H1 (cell line): ENCODE results near the gene CRTAC1. TPM values are rescaled to one million over a fixed set of nuclear protein-coding genes. Genes with fewer than 3 reads are reported as not detected.

Experiments used
- CTCF ChIA-PET: fragments of 300-600 bp; sonication (Branson Sonifier 250); formaldehyde crosslinking; loops from one replicate; lab custom pipeline; 2021; ENCODE audit not compliant: partially characterized antibody; lab: Charles Lee
- POLR2A ChIA-PET: fragments of 300-600 bp; sonication (Branson Sonifier 250); formaldehyde crosslinking; loops from one replicate; lab custom pipeline; 2021; ENCODE audit warnings: inconsistent platforms; ENCODE audit not compliant: partially characterized antibody; lab: Charles Lee
- DNase-seq, 2 experiments: peaks; one replicate each; pipeline versions ENCODE4 v3.0.0 to v3.0.0-alpha.2; 2010 to 2022; ENCODE audit warnings: low spot score in 2 of 2, low read depth in 1 of 2, mixed read lengths in 1 of 2
- FAIRE-seq: peaks from 2 replicates; lab custom pipeline; 2011; peaks lifted over from hg19 to GRCh38; lab: Jason Lieb, UNC
- H2AFZ ChIP-seq: 2 replicates; pipeline ENCODE4 v1.8.1; 2012; ENCODE audit warnings: low read length, inconsistent platforms
- H2AK5ac ChIP-seq: 2 replicates; pipeline ENCODE4 v1.6.1; 2013; ENCODE audit warnings: low read depth, low read length
- H2BK120ac ChIP-seq: replicated peaks from 2 replicates; pipeline ENCODE3; 2013; ENCODE audit warnings: low read depth, low read length, inconsistent platforms
- H2BK12ac ChIP-seq: 2 replicates; pipeline ENCODE4 v1.6.1; 2013; ENCODE audit warnings: low read depth, low read length
- H2BK15ac ChIP-seq: 2 replicates; pipeline ENCODE4 v1.6.1; 2013; ENCODE audit warnings: low read length
- H2BK20ac ChIP-seq: 2 replicates; pipeline ENCODE4 v1.6.1; 2013; ENCODE audit warnings: low read length
- H2BK5ac ChIP-seq: 2 replicates; pipeline ENCODE4 v1.6.1; 2013; ENCODE audit warnings: low read depth, low read length
- H3K14ac ChIP-seq: 2 replicates; pipeline ENCODE4 v1.6.1; 2013; ENCODE audit warnings: inconsistent platforms; ENCODE audit not compliant: insufficient read length
- H3K18ac ChIP-seq: 2 replicates; pipeline ENCODE4 v1.6.1; 2013; ENCODE audit warnings: low read length; ENCODE audit errors: extremely low read depth
- H3K23ac ChIP-seq: 2 replicates; pipeline ENCODE4 v1.6.1; 2013; ENCODE audit warnings: inconsistent platforms; ENCODE audit not compliant: insufficient read length
- H3K23me2 ChIP-seq: 2 replicates; pipeline ENCODE4 v1.6.1; 2013; ENCODE audit warnings: low read depth, low read length
- H3K27ac ChIP-seq: 2 replicates; pipeline ENCODE4 v1.6.1; 2011; ENCODE audit warnings: low read depth, low read length, inconsistent platforms
- H3K27me3 ChIP-seq, 4 experiments: replicated peaks in 1 of 4; 1 replicate in 1 of 4; 2 replicates in 3 of 4; pipeline versions ENCODE4 v1.6.1 to v1.8.1; 2011 to 2013; ENCODE audit warnings: low read length in 3 of 4, mild to moderate bottlenecking in 3 of 4, inconsistent platforms in 2 of 4, mixed read lengths in 2 of 4, moderate library complexity in 1 of 4; ENCODE audit not compliant: control insufficient read depth in 3 of 4, insufficient read depth in 3 of 4; ENCODE audit errors: extremely low read depth in 1 of 4
- H3K36me3 ChIP-seq, 4 experiments: 2 replicates each; pipeline versions ENCODE4 v1.6.1 to v1.8.1; 2011 to 2013; ENCODE audit warnings: mild to moderate bottlenecking in 4 of 4, low read length in 3 of 4, moderate library complexity in 2 of 4, control low read depth in 1 of 4, inconsistent platforms in 1 of 4; ENCODE audit not compliant: insufficient read depth in 4 of 4, control insufficient read depth in 2 of 4
- H3K4ac ChIP-seq: replicated peaks from 2 replicates; pipeline ENCODE3; 2013; ENCODE audit warnings: low read length, low read depth, mixed read lengths, inconsistent platforms; ENCODE audit not compliant: insufficient read length
- H3K4me1 ChIP-seq, 4 experiments: replicated peaks in 1 of 4; 1 replicate in 1 of 4; 2 replicates in 3 of 4; pipeline versions ENCODE4 v1.6.1 to v1.8.1; 2011 to 2013; ENCODE audit warnings: low read length in 3 of 4, inconsistent platforms in 2 of 4, mixed read lengths in 1 of 4; ENCODE audit not compliant: insufficient read depth in 4 of 4, control insufficient read depth in 3 of 4
- H3K4me2 ChIP-seq, 2 experiments: 2 replicates each; pipeline versions ENCODE4 v1.6.1 to v1.8.1; 2011 to 2013; ENCODE audit warnings: low read depth in 2 of 2, low read length in 2 of 2, control low read depth in 1 of 2, inconsistent platforms in 1 of 2, mild to moderate bottlenecking in 1 of 2; ENCODE audit not compliant: insufficient read depth in 1 of 2
- H3K4me3 ChIP-seq, 4 experiments: fragments of 200-600, 300-600 bp in 1 of 4; sonication (generic), shearing (Covaris generic), sonication (Bioruptor Twin) in 1 of 4; 2 replicates each; pipeline versions ENCODE4 v1.5.1 to v1.8.1; 2011 to 2016; ENCODE audit warnings: low read length in 4 of 4, low read depth in 3 of 4, control low read depth in 2 of 4, inconsistent platforms in 2 of 4, mild to moderate bottlenecking in 2 of 4, mixed read lengths in 1 of 4, moderate library complexity in 1 of 4; ENCODE audit not compliant: insufficient read depth in 2 of 4; ENCODE audit errors: extremely low read depth in 1 of 4
- H3K56ac ChIP-seq: replicated peaks from 2 replicates; pipeline ENCODE3; 2013; ENCODE audit warnings: low read depth, mild to moderate bottlenecking, mixed read lengths, low read length, inconsistent platforms; ENCODE audit not compliant: insufficient read length
- H3K79me1 ChIP-seq: 2 replicates; pipeline ENCODE4 v1.6.1; 2013; ENCODE audit warnings: low read depth, low read length, control low read depth
- H3K79me2 ChIP-seq, 2 experiments: 2 replicates each; pipeline versions ENCODE4 v1.6.1 to v1.8.1; 2012 to 2013; ENCODE audit warnings: low read length in 2 of 2, mild to moderate bottlenecking in 2 of 2, inconsistent platforms in 1 of 2; ENCODE audit not compliant: insufficient read depth in 2 of 2, control insufficient read depth in 1 of 2
- H3K9ac ChIP-seq, 4 experiments: replicated peaks in 1 of 4; 1 replicate in 1 of 4; 2 replicates in 3 of 4; pipeline versions ENCODE4 v1.6.1 to v1.8.1; 2011 to 2013; ENCODE audit warnings: low read depth in 3 of 4, low read length in 3 of 4, control low read depth in 2 of 4, mild to moderate bottlenecking in 2 of 4, moderate library complexity in 2 of 4, inconsistent platforms in 1 of 4; ENCODE audit errors: extremely low read depth in 1 of 4
- H3K9me3 ChIP-seq, 2 experiments: 2 replicates each; pipeline versions ENCODE4 v1.6.1 to v1.8.1; 2012 to 2013; ENCODE audit warnings: mild to moderate bottlenecking in 2 of 2, moderate library complexity in 2 of 2, control low read depth in 1 of 2, inconsistent platforms in 1 of 2, low read depth in 1 of 2, low read length in 1 of 2, mixed read lengths in 1 of 2; ENCODE audit not compliant: insufficient read depth in 2 of 2
- H4K20me1 ChIP-seq, 2 experiments: replicated peaks in 1 of 2; 2 replicates each; pipeline versions ENCODE3 to v1.8.1; 2011 to 2013; ENCODE audit warnings: inconsistent platforms in 2 of 2, low read length in 2 of 2, mild to moderate bottlenecking in 1 of 2; ENCODE audit not compliant: insufficient read depth in 2 of 2, control insufficient read depth in 1 of 2
- H4K5ac ChIP-seq: 2 replicates; pipeline ENCODE4 v1.6.1; 2013; ENCODE audit warnings: low read length, low read depth, mixed read lengths, inconsistent platforms; ENCODE audit not compliant: insufficient read length
- H4K8ac ChIP-seq: 2 replicates; pipeline ENCODE4 v1.8.0; 2013; ENCODE audit warnings: mild to moderate bottlenecking, moderate library complexity, low read length, inconsistent platforms; ENCODE audit not compliant: insufficient read depth; ENCODE audit errors: extremely low read depth
- H4K91ac ChIP-seq: replicated peaks from 2 replicates; pipeline ENCODE3; 2013; ENCODE audit warnings: low read length, mixed read lengths, inconsistent platforms; ENCODE audit not compliant: insufficient read length
- CEBPB ChIP-seq: IDR thresholded peaks from 2 replicates; pipeline ENCODE4 v1.6.1; 2012; ENCODE audit warnings: low read depth, low read length
- WGBS, 2 experiments: shearing (Covaris generic) in 1 of 2; methylation state at CpG; one replicate each; pipeline versions ENCODE4 v1.1.6 to v1.1.7; 2013 to 2015; ENCODE audit warnings: low lambda C conversion rate in 2 of 2, mixed read lengths in 2 of 2, inconsistent platforms in 1 of 2, low coverage in 1 of 2, missing lambda C conversion rate in 1 of 2; ENCODE audit not compliant: insufficient replicate concordance in 2 of 2, insufficient coverage in 1 of 2, insufficient read length in 1 of 2; ENCODE audit errors: extremely low coverage in 1 of 2, missing lambda C conversion rate in 1 of 2; 5-methylcytosine and 5-hydroxymethylcytosine counted together
- polyA plus RNA-seq, 7 experiments: library from polyadenylated mRNA; depleted of rRNA in 3 of 7; stranded (reverse) in 5 of 7; unstranded in 2 of 7; fragments of >200 nt in 5 of 7; fragments of 200-250 nt in 2 of 7; gene quantifications; 1 replicate in 5 of 7; 2 replicates in 1 of 7; 4 replicates in 1 of 7; pipeline versions ENCODE4 v1.2.1 to v1.2.3, GENCODE V29; 2011 to 2013; ENCODE audit warnings: missing spikeins in 2 of 7, mixed read lengths in 2 of 7
- total RNA-seq: library from RNA; stranded (reverse); fragmentation: NEBNext Ultra II Directional; extraction: Animal tissue kit (Norgen Biotek cat#: 25700); gene quantifications from 2 replicates; pipeline ENCODE4 v1.2.1, GENCODE V29; 2021

CRTAC1 gene
- total and polyA plus RNA-seq, 2 of the 8 experiments (the other 6 are each of a cell fraction or from before 2014, with no cell fraction given), result 0.91 to 1.2 TPM

- CTCF ChIA-PET, result no interaction called here
- no peaks in the 10 kb centered on the region; a peak in 2 of 7 replicates for H3K27me3 ChIP-seq
- no peak for TF ChIP-seq CEBPB
Observed at GRCh38 chr10:97961945-97962344, 68.5 kb downstream of the CRTAC1 start.

More at GRCh38 chr10:97961945-97962344, 68.5 kb downstream of the CRTAC1 start:
- Histone ChIP-seq H3K4me1 (peaks cover 0 to 6% (median 0%) of the 10 kb centered on the region in 4 experiments; a peak in 3 of 7 replicates), H3K4me3 (no peak overlapping the region), H3K14ac (no peak overlapping the region), H3K23ac (no peak overlapping the region), H4K20me1 (no peaks in the 10 kb centered on the region), H2AFZ (no peak overlapping the region), H3K4ac (no peak overlapping the region), H3K27ac (no peak overlapping the region), H2BK5ac (no peak overlapping the region), H2BK12ac (no peak overlapping the region), H2BK120ac (no peak overlapping the region), H3K4me2 (no peak overlapping the region), H4K5ac (no peak overlapping the region), H3K79me1 (no peaks in the 10 kb centered on the region), H3K18ac (no peak overlapping the region), H3K79me2 (no peaks in the 10 kb centered on the region), H4K91ac (no peak overlapping the region), H2BK20ac (no peak overlapping the region), H3K56ac (no peak overlapping the region), H3K9me3 (no peaks in the 10 kb centered on the region), H3K23me2 (no peaks in the 10 kb centered on the region), H2BK15ac (no peak overlapping the region), H4K8ac (no peak overlapping the region), H3K9ac (no peak overlapping the region), H2AK5ac (no peak overlapping the region), H3K36me3 (no peaks in the 10 kb centered on the region)
- FAIRE-seq (no peak), DNase-seq (no peak)
- POLR2A ChIA-PET, result no interaction called here
- WGBS, 2 experiments, result 83% methylated on average over 7 of the region's 7 CpGs; no CpG with 5 or more reads in 1 of the 2 experiments
